SK-N-SH treated with all-trans-retinoic acid at 6 μM for 48 hours (cell line): ENCODE results near the gene PDE8A.

Experiments used
- ATAC-seq: fragments of 200-7000 bp; cut with Tn5 transposase; 3 replicates; pipeline ENCODE4 v1.9.1; 2020; ENCODE audit warnings: mild to moderate bottlenecking, moderate library complexity
- ARNTL ChIP-seq: fragments of 450-650 bp; formaldehyde crosslinking; IDR thresholded peaks from 2 replicates; pipeline ENCODE4 v1.5.0; 2020; ENCODE audit warnings: low read depth, mild to moderate bottlenecking, moderate library complexity, borderline replicate concordance
- BACH2 ChIP-seq: fragments of 250-450 bp; sonication (Bioruptor Pico); IDR thresholded peaks from 2 replicates; pipeline ENCODE4 v1.9.0; 2021; ENCODE audit warnings: mild to moderate bottlenecking, borderline replicate concordance
- CSDC2 ChIP-seq: fragments of 250-450 bp; sonication (Bioruptor Pico); IDR thresholded peaks from 2 replicates; pipeline ENCODE4 v1.5.0; 2020; ENCODE audit warnings: mild to moderate bottlenecking, moderate library complexity
- CSRNP3 ChIP-seq: fragments of 250-450 bp; sonication (Bioruptor Pico); IDR thresholded peaks from 2 replicates; pipeline ENCODE4 v1.5.1; 2021; ENCODE audit warnings: mild to moderate bottlenecking, moderate library complexity
- ESRRG ChIP-seq: fragments of 250-450 bp; sonication (Bioruptor Pico); IDR thresholded peaks from 2 replicates; pipeline ENCODE4 v1.6.1; 2021; ENCODE audit warnings: mild to moderate bottlenecking
- GLIS3 ChIP-seq: fragments of 250-450 bp; sonication (Bioruptor Pico); IDR thresholded peaks from 2 replicates; pipeline ENCODE4 v1.5.0; 2020; ENCODE audit warnings: mild to moderate bottlenecking, moderate library complexity
- ISL1 ChIP-seq: fragments of 250-450 bp; sonication (Bioruptor Pico); IDR thresholded peaks from 2 replicates; pipeline ENCODE4 v2.1.2; 2022; ENCODE audit warnings: mild to moderate bottlenecking, moderate library complexity
- OSR1 ChIP-seq: fragments of 250-450 bp; sonication (Bioruptor Pico); IDR thresholded peaks from 2 replicates; pipeline ENCODE4 v1.8.0; 2022; ENCODE audit warnings: moderate library complexity, mild to moderate bottlenecking, inconsistent platforms
- PATZ1 ChIP-seq: fragments of 250-450 bp; sonication (Bioruptor Pico); IDR thresholded peaks from 2 replicates; pipeline ENCODE4 v1.8.0; 2020; ENCODE audit warnings: mild to moderate bottlenecking, moderate library complexity, borderline replicate concordance
- PPARA ChIP-seq: fragments of 250-450 bp; sonication (Bioruptor Pico); IDR thresholded peaks from 2 replicates; pipeline ENCODE4 v1.5.0; 2020; ENCODE audit warnings: mild to moderate bottlenecking, borderline replicate concordance
- RARB ChIP-seq: fragments of 250-450 bp; sonication (Bioruptor Pico); IDR thresholded peaks from 2 replicates; pipeline ENCODE4 v1.8.0; 2021; ENCODE audit warnings: mild to moderate bottlenecking, moderate library complexity
- TCF4 ChIP-seq: fragments of 250-450 bp; sonication (Bioruptor Pico); IDR thresholded peaks from 2 replicates; pipeline ENCODE4 v1.8.0; 2021; ENCODE audit warnings: mild to moderate bottlenecking, moderate library complexity, borderline replicate concordance
- TOX ChIP-seq: fragments of 250-450 bp; sonication (Bioruptor Pico); IDR thresholded peaks from 2 replicates; pipeline ENCODE4 v1.8.0; 2021; ENCODE audit warnings: mild to moderate bottlenecking, moderate library complexity, borderline replicate concordance
- ZC3H10 ChIP-seq: fragments of 250-450 bp; sonication (Bioruptor Pico); IDR thresholded peaks from 2 replicates; pipeline ENCODE4 v1.5.1; 2021; ENCODE audit warnings: mild to moderate bottlenecking, moderate library complexity
- ZFP3 ChIP-seq: fragments of 250-450 bp; sonication (Bioruptor Pico); IDR thresholded peaks from 2 replicates; pipeline ENCODE4 v1.5.0; 2020; ENCODE audit warnings: mild to moderate bottlenecking, moderate library complexity
- ZFP30 ChIP-seq: fragments of 450-650 bp; formaldehyde crosslinking; IDR thresholded peaks from 2 replicates; pipeline ENCODE4 v1.5.0; 2022; ENCODE audit warnings: mild to moderate bottlenecking, moderate library complexity
- ZNF565 ChIP-seq: fragments of 450-650 bp; formaldehyde crosslinking; conservative IDR thresholded peaks from 2 replicates; pipeline ENCODE4 v1.5.0; 2020; ENCODE audit warnings: low read depth, mild to moderate bottlenecking, moderate library complexity
- ZNF8 ChIP-seq: fragments of 450-650 bp; formaldehyde crosslinking; IDR thresholded peaks from 2 replicates; pipeline ENCODE4 v1.5.0; 2020; ENCODE audit warnings: mild to moderate bottlenecking, moderate library complexity
- TF ChIP-seq, protein P1 (sequence below): fragments of 250-450 bp; sonication (Bioruptor Pico); IDR thresholded peaks from 2 replicates; pipeline ENCODE4 v1.5.0; 2020; ENCODE audit warnings: mild to moderate bottlenecking, moderate library complexity
- TF ChIP-seq, protein P2 (sequence below): fragments of 250-450 bp; sonication (Bioruptor Pico); IDR thresholded peaks from 2 replicates; pipeline ENCODE4 v1.5.1; 2020; ENCODE audit warnings: low read depth, mild to moderate bottlenecking, moderate library complexity

Gene PDE8A

DNA sequence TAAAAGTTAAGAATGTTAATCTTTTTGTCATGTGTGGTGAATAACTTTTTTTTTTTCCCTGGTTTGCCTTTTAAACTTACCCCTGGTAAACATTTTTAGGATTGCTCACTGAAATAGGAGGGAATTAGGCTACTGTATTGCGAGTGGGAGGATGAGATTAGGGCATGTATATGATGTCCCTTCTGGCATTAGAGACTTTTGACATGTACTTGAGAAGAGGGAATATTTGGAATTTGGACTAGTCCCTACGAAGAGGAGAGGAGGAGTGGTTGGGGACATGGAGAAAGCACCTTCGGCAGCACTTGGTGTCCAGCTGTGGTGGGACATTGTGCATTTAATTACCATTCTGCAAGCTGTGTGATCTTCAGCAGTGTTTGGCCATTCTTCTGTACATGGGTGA, 25.0 kb downstream of the PDE8A start:
- TF ChIP-seq PPARA (CRISPR knock-in tag) (no peak), ISL1 (CRISPR knock-in tag) (no peak), CSRNP3 (CRISPR knock-in tag) (no peak), GLIS3 (CRISPR knock-in tag) (no peak), OSR1 (CRISPR knock-in tag) (no peak), ZC3H10 (CRISPR knock-in tag) (no peak)
- TF ChIP-seq, protein P1, sequence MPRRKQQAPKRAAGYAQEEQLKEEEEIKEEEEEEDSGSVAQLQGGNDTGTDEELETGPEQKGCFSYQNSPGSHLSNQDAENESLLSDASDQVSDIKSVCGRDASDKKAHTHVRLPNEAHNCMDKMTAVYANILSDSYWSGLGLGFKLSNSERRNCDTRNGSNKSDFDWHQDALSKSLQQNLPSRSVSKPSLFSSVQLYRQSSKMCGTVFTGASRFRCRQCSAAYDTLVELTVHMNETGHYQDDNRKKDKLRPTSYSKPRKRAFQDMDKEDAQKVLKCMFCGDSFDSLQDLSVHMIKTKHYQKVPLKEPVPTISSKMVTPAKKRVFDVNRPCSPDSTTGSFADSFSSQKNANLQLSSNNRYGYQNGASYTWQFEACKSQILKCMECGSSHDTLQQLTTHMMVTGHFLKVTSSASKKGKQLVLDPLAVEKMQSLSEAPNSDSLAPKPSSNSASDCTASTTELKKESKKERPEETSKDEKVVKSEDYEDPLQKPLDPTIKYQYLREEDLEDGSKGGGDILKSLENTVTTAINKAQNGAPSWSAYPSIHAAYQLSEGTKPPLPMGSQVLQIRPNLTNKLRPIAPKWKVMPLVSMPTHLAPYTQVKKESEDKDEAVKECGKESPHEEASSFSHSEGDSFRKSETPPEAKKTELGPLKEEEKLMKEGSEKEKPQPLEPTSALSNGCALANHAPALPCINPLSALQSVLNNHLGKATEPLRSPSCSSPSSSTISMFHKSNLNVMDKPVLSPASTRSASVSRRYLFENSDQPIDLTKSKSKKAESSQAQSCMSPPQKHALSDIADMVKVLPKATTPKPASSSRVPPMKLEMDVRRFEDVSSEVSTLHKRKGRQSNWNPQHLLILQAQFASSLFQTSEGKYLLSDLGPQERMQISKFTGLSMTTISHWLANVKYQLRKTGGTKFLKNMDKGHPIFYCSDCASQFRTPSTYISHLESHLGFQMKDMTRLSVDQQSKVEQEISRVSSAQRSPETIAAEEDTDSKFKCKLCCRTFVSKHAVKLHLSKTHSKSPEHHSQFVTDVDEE (CRISPR knock-in tag): no peak
- TF ChIP-seq, protein P2, sequence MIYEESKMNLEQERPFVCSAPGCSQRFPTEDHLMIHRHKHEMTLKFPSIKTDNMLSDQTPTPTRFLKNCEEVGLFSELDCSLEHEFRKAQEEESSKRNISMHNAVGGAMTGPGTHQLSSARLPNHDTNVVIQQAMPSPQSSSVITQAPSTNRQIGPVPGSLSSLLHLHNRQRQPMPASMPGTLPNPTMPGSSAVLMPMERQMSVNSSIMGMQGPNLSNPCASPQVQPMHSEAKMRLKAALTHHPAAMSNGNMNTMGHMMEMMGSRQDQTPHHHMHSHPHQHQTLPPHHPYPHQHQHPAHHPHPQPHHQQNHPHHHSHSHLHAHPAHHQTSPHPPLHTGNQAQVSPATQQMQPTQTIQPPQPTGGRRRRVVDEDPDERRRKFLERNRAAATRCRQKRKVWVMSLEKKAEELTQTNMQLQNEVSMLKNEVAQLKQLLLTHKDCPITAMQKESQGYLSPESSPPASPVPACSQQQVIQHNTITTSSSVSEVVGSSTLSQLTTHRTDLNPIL: no peak
- no peak for ATAC-seq

DNA sequence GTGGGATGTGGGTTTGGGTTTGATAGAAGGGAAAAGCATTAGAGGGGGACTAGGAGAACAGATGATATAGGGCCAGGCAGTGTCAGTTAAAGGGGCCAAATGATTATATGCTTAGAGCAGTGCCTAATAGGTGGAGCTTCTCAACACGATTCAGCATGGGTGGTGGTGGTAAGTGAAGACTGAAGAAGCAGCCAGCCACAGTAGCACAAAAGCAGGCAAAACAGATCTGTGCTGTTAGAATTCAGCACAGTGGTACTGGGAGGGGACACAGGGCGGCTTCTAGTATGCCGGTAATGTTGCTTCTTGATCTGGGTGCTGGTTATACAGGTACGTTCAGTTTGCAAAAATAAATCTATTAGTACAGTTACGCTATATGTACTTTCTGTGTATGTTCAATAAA, 25.5 kb downstream of the PDE8A start:
- ATAC-seq: no peak

DNA sequence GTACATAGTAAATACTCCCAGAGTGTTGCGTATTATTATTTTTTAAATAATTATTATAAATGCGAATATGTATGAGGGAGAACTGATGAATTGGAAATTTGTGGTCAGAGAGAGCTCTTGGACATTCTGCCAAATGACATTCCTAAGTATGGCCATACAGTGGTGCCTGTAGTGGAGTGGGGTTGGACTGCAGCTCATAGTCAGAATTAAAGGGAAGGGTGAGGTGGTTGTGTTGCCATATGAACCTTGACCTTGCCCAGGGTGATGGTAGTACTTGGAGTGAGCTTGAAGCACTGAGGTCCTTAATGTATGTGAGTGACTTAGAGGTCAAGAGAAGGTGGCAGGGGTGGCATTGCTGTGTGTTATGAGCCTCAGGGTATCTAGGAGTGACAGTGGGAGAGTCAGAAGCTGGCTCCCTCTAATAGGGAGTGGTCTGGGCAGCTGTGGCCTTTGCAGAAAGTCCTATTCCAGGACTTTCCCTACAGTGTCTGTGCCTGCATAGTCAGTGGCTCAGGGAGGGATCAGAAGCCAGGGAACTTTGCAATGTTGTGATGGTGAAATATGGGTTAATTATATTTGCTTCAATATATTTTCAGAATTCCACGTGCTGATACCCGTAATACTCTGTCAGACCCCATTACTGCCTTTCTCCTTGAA, 26.2 kb downstream of the PDE8A start:
- ATAC-seq: no peak
- TF ChIP-seq TCF4 (CRISPR knock-in tag) (no peak), ARNTL (no peak), ZFP30 (CRISPR knock-in tag) (no peak), CSDC2 (CRISPR knock-in tag) (no peak), ZC3H10 (CRISPR knock-in tag) (no peak), PATZ1 (CRISPR knock-in tag) (no peak), CSRNP3 (CRISPR knock-in tag) (no peak), RARB (no peak), ZNF8 (CRISPR knock-in tag) (no peak), OSR1 (CRISPR knock-in tag) (no peak), ZFP3 (CRISPR knock-in tag) (no peak), ESRRG (CRISPR knock-in tag) (no peak)
- TF ChIP-seq, protein P2: no peak
- TF ChIP-seq, protein P1 (CRISPR knock-in tag): no peak

More for the DNA sequence above, 25.5 kb downstream of the PDE8A start:
- TF ChIP-seq ISL1 (CRISPR knock-in tag): no peak
- no peak for TF ChIP-seq ARNTL
- TF ChIP-seq ZC3H10 (CRISPR knock-in tag): no peak
- TF ChIP-seq ZFP3 (CRISPR knock-in tag): no peak
- no peak for TF ChIP-seq OSR1 (CRISPR knock-in tag)
- no peak for TF ChIP-seq TCF4 (CRISPR knock-in tag)
- TF ChIP-seq, protein P2: no peak
- TF ChIP-seq GLIS3 (CRISPR knock-in tag): no peak
- TF ChIP-seq ESRRG (CRISPR knock-in tag): no peak
- TF ChIP-seq TOX (CRISPR knock-in tag): no peak
- no peak for TF ChIP-seq ZNF565 (CRISPR knock-in tag)
- no peak for TF ChIP-seq BACH2 (CRISPR knock-in tag)
